EH (cell line): ENCODE data around the gene RNU6-1.
A peak's percentile ranks its signal among the peaks of the same experiment; 100 is the strongest.

Source experiments
- DNase-seq: peaks from one replicate; pipeline ENCODE4 v3.0.0-alpha.2; 2015; ENCODE audit warnings: low read depth

The RNU6-1 gene

DNA sequence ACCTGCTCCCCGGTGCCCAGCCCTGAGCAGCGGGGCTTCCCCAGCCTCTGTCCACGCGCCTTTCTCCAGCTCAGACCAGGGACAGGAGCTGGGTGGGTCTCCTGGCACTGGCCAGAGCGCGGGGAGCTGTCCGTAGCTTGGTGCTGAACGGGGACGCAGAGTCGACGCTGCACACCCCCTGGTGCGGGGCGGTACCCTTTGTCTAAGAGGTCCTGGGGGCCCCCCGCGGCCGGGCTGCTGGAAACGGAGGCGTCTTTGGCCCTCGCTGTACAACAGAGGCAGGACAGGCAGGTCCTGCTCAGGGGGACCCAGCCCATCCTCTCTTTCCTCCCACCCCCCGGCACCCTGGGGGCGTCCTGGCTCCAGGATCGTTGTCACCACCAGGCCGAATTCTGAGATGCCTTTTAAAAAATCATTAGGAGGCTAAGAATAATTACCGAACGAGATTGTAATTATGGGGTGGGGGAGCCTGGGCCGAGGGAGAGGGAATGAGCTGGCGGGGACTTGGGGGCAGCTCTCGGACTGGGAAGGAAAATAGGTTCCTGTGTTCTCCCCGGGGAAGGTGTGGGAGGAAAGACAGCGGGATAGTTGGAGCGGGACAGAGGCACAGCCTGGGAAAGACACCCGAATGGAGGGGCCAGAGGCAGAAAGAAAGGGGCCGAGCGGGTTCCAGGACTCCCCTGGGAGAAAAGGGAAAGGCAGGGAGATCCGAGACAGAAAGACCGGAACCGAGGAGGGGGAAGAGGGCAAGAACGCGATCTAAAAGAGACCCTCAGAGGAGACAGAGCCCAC is 18.7 kb downstream of the RNU6-1 start:
- DNase-seq, result peak; percentile 71

DNA sequence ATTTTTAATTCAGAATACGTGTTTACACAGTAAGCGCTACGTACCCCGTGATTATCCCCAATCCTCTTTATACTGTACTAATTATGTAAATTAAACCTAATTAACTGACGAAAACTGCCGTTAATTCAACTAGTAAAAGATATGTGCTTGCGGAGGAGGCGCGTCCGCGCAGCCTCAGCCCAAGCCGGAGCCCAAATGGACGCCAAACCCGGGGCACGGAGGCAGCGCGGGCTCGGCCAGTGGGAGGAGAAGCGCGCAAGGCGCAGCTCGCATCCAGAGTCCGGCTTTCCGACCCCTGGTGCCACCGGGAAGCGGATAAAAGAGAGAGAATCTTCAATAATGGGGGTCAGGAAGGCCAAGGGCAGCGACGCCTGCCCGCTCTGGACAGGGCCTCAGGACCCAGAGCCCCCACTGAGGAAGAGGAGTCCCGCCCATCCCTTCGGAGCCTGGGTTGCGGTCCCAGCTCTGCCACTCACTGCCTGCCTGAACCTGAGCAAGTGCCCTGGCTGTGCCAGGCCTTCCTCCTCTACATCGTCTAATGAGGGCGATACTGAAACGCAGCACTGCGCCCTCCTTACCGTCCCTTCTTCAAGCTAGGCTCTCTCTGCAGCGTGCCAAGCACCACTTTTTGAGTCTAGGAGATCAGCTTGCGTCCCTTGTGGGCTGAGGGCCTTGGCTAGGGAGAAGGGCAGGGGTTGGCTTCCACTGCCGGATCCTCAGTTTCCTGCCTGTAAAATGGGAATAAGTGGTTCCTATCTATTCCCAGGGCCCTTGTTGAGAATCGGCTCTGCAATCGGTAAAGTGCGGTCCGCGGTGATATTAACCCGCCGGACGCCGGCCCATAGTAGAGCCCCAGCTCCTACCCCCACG is 19.5 kb downstream of the RNU6-1 start:
- DNase-seq, result no peak

DNA sequence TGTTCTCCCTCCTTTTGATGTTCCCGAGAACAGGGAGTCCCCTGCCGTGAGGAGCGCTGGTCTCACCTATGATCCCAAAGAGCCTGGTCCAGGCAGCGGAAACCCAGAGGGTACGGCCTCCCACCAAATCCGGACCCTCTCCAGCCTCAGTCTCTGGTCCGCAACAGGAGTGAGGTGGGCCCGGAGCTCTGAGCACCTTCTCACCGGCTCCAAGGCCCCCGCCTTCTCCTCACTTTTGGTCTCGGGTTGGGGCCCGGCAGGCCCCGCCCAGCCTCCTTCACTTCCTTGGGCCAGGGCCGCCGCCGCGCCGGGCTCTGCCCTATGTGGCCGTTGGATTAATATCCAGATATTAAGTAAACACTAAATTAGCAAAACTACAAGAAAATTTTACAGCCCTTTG is 20.2 kb downstream of the RNU6-1 start:
- no peak for DNase-seq

DNA sequence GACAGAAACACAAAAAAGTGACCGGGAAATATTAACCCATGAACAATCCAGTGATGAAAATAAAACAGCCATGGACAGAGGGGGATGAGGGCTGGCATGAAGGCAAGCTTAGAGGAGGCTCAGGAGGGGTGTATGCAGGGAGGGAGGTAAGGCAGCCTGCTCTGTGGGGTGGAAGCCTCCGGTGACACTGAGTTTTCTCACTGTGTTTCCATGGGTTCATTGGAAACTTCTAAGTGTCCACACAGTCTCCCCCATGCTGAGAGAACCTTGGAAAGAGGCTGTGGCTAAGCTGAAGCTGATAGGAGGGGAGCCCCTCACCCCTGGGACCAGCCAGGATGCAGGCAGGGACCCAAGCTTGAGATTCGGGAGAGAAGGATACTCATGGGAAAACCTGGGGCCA is 21.4 kb downstream of the RNU6-1 start:
- no peak for DNase-seq

DNA sequence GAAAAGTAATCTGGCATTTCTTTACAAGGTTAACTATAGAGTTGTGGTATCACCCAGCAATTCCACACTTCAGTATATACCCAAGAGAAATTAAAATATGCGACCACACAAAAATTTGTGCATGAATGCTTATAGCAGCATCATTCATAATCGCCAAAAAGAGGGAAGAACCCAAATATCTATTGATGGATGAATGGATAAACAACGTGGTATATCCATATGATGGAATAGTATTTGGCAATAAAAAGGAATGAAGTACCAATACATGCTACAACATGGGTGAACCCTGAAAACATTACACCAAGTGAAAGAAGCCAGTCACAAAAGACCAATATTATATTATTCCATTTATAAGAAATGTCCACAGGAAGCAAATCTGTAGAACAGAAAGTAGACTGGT is 23.2 kb downstream of the RNU6-1 start:
- no peak for DNase-seq

DNA sequence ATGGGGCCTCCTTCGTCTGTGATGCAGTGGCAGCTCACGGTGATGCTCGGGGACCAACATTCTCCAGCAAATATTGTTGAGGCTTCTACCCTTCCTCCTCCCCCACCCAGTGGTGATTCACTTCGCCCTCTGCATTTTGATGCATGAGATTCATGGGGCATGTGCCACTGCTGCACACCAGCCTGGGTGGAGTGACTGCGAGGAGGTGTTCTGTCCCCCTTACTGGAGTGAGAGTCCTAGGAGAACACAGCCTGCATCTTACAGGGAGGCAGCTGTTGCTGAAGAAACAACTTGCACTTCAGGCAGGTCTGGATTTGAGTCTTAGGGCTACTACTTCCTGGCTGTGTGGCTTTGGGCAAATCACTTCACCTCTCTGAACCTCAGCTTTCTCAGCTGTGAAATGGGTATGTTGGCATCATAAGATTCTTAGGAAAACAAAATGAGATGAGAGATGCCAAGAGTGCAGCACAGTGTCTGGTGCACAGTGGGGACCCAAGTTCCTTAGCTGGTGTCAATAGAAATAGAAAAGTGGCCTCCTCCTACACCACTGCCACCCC is 24.7 kb downstream of the RNU6-1 start:
- no peak for DNase-seq

DNA sequence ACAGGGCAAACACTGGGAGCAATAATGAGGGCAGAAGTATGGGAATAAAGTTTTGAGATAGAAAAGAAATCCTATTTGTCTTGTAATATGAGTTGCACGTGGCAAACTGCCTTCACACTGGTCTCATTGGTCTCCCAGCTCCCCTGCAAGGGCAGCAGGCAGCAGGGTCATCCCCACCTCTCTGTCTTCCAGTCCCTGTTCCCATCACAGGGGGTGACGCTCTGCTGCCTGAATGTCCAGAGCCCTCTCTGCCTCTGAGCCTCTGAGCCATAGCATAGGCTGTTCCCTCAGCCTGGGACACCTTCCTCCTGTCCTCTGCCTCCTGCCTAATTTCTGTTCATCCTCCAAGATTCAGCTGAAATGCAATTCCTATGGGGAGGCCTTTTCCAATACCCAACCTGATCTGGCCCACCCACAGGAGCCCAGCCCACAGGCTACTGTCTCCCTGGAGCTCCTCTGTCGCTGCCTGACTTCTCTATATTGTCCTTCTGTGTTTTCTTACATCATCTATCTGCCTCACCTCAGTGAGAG is 26.7 kb downstream of the RNU6-1 start:
- no peak for DNase-seq

DNA sequence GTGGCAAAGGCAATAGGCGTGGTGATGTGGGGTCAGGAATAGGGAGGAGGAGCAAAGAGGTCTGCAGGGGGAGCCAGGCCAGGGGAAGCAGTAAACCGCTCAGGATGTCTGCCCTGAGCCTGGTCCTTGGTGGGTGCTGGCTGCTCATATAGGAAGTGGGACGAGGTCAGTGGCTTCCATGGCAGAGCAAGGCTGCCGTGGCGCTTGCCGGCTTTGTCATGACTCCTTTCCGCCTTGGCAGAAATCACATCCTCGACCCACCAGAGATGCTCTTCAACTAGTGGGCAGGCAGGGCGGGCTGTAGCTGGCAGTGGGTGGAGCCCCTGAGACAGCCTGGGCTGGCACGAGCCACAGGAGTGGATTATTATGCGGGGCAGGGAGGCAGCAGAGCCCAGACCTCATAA is 27.6 kb downstream of the RNU6-1 start:
- DNase-seq, result no peak

DNA sequence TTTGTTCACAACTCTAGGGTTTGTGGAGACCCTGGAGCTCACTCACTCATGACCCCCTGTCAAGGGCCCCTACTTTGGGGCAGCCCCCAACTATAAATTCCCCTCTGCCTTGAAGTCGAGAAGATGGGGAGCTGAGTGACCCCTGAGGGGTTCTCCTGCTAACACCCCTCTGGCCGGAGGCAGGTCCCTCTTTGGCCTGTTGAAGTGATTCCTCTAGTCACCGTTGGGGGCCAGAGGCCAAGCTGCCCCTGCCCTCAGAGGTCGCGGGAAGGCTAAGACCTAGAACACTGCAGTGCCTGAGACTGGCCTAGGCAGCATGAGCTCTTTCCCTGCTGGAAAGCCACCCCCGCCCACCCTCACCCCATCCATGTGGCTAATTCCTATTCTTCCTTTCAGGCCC is 30.0 kb downstream of the RNU6-1 start:
- DNase-seq, result no peak

DNA sequence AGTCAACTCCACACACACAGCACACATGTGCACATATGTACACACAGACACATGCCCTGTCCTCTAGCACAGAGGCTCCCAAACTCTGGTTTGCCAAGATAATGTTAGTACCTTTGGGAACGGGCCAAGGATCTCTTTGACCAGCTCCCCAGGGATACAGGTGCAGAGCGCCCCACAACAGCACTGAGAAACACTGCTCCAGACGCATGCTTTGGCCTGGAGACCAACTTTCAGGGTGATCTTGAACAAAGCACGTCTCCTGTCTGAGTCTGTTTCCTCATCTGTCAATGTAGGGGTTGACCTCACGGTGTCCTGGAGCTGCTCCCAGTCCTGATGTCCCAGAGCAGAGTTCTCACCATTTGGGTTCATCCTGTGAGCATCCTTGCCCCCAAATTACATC is 30.4 kb downstream of the RNU6-1 start:
- DNase-seq, result no peak

DNA sequence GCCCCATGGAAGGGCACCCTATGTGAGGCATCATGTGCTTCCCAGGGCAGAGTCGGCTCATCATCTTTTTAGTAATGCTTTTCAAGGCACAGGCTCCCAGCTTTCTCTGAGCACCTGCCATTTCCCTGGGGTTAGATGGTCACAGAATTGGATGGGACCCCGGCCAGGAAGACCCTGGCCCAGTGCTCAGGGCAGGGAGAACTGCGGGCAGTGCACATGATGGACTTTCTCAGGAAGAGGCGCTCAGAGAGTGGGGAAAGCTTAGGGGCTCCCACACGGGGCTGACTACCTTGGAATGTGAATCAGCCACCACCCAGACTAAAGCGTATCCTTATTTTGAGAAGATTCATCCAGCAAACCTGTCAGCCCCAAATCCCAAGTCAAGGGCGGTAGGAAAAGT is 31.0 kb downstream of the RNU6-1 start:
- no peak for DNase-seq

DNA sequence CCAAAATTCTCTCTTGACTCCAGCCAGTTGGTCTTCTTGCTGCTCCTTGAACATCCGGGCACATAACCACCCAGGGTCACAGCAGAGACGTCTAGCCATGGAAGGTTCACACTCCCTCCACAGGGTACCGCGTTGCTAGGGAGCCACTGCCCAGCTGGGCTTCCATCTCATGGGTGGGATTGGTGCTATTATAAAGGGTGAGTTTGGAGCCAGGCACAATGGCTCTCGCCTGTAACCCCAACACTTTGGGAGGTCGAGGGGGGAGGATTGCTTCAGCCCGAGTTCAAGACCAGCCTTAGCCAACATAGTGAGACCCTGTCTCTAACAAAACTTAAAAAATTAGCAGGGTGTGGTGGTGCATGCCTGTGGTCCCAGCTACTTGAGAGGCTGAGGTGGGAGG is 32.0 kb downstream of the RNU6-1 start:
- no peak for DNase-seq

DNA sequence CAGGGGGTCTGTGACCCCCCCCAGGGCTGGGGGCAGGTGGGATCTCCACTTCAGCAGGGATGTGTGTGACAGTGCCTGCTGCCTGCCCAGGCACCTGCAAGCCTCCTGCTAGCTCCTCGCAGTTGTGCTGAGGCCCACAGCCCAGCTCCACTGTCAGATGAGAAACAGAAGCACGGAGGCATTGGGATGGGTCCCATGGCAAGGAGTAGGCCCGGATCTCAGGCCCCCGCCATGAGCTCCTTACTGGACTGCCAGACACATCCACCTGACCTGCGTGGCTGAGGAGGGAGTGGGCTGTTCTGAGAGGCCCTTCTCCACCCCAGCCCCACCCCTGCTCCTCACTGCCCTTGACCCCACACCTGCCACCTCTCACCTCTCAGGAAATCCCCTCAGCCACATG is 32.7 kb downstream of the RNU6-1 start:
- no peak for DNase-seq

DNA sequence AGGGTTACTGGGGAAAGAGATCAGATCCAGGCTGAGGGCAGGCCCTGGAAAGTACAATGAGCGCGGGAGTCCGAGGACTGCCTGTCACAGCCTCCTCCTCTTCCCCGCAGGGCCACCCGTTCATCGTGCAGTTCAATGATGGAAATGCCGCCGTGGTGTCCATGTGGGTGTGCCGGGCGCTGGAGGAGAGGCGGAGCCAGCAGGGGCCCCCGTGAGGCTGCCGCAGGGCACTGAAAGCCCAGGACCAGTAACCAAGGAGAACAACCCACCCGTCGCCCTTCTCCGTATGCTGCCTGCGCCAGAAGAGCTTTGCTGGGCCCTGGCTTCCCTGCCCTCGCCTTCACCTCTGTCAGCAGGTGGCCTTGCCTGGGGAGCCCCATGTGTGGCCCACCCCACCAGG is 33.3 kb downstream of the RNU6-1 start:
- DNase-seq, result no peak

DNA sequence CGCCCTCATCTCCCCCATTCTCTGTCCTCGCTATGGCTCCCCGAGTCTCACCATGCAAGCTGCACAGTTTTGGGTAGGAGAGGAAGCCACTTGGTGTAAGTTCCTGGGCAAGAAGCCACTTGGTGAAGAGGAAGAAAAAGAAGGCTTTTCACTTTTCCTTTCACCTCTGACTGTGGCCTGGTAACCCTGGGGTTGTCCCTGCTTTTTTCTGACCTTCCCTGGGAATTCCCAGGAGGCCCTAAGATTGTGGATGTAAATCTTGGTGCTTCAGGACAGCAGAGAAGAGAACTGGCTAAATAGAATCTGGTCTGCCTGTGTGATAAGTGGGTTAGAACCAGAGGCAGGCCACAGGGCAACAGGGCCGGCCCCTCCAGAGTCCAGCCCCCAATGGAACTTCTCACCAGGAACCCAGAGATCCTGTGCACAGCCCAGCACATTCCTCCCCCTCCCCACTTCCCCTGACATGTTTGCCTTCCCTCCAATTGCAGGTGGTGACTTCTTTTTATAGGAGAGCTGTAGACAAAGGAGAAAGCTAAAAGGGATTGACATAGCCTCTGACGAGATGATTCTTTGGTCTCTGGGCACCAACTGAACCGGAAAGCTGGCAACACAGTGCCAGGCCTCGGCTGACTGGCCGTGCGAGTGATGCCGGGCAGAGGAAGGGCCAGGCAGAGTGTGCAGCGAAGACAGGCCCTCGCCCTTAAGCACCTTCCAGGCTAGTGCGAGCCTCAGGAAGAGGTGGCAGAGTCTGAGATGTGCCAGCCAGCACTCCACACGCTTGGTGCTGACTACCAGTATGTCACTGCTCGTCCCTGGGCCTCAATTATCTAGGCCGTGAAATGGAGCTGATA is 34.0 kb downstream of the RNU6-1 start:
- DNase-seq, result no peak

DNA sequence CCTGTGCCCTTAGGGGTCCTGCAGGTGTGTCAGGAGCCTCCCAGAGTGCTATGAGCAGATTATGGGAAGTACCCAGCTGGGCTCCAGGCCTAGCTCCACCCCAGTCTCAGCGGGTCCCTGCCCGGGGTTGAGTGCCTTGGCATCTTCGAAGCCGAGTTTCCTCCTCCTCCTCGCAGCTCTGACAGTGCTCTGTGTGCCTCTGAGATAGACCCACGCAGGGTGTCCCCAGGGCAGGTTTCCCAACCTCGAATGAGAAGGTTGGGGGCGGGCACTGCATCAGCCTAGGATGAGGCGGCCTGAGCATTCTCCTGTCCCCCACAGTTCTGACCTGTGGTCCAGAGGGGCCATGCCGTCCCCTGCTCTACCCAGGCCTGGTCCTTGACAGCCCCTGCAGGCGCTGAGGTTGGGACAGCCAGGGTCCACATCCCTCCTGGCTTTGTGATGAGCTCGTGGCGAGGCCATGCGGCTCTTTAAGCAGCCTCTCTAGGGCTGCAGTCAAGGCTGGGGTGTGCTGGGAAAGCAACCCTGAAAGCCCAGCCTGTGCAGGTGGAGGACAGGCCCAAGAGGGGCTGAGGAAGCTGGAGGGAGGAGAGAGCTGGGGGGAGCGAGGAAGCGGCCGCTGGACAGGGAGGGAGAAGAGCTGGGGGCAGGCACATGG is 34.7 kb downstream of the RNU6-1 start:
- DNase-seq, result no peak

DNA sequence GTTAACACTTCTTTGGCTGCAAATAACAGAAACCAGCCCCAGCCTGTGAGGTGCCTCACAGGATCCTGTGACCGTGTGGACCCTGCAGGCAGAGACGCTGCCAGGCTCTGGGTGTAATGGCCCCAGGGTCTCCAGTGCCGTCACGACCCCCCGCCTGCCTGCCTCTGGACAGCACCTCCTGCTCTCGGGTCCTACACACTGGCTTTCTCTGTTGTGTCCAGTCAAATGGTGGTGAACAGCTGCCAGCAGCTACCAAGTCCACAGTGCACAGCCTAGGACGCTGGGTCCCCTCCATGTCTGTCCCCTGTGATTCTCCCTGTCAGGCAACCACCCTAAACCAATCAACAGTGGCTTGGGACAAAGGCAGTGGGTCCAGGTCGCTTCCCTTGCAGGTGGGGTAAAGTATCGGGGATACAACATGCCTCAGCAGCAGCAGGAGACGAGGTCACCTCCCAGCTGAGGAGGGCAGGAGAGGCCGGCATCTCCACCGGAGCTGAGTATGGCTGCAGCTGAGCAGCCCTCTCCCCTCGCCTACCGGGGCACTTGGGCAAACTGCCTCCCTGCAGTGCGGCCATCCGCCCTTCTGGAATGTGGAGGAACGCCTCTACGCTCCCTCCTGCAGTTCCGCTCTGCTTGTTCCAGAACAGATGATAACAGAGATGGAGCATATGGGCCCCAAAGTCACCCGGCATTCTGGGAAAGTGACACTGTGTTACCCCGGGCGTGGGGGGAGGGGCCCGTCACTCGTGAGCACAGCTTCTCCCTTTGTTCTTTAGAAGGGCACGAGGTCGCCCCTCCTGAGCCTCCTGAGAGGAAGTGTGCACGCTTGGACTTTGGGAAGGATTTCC is 35.6 kb downstream of the RNU6-1 start:
- DNase-seq, result no peak

DNA sequence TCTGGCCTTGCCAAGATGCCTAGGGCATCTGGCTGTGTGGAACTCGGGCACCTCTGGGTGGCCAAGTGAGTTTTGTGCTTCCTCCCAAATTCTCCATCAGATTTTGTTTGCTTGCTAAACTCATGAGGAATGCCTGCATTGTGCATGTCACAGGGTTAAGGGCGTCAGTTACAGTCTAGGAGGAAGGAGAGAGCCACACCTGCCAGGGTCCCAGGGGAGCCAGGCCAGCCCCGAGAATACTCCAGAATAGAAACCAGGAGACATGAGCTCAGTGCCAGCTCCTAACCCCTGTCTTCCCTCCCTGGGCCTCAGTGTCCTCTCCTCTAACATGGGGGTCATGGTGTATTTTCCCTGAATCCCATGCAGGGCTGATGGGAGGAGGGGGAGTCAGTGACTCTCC is 36.5 kb downstream of the RNU6-1 start:
- no peak for DNase-seq

DNA sequence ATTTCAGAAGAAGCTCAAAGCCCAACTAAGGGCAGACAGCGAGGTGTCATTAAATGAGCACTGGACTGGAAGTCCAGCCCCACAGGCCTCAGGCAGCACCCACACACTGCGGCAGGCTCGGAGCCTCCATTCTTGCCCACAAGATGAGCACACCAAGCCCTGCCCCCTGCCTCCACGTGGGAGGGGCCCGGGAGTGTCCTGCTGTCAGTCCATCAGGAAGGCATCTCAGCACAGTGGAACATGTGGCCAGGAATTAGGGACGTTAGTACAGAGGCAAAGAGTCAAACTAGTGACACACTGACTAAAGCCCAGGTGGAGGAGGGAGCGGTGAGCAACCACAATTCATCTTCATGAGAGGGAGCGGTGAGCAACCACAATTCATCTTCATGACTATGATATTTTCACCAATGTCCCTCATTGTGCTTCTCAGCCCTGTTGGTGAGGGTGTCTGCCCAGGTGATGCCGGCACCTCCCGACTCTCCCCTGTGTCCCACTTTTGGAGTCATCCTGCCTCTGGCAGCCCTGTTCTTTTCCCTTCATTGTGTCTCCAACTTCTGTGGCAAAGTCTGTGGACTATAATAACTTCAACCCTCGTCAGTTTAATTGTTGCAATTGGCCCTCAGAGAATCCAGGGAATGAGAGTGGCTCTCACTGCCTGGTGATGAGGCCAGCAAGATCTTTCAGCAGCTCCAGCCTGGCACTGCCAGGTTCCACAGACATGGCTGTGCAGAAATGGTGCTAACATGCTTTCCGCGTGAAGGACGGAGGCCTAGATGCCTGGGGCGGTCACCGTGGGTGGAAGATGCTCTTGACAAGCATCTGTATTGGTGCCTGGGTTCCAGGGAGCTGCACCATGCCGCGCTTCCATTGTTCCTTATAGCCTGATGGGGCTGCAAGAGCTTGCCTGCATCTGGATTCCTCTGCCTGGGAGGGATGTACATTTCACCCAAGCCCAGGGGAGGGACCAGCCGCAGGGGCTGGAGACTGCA is 37.6 kb downstream of the RNU6-1 start:
- DNase-seq, result no peak
